ENCODE results near the gene KLF5.
A peak's percentile ranks its signal among the peaks of the same experiment; 100 is the strongest.
"Not testable (repeated sequence)": the region's sequence is repeated elsewhere in the genome, so short reads cannot be mapped to it uniquely, and the experiment has no call there.

Gene KLF5

DNA sequence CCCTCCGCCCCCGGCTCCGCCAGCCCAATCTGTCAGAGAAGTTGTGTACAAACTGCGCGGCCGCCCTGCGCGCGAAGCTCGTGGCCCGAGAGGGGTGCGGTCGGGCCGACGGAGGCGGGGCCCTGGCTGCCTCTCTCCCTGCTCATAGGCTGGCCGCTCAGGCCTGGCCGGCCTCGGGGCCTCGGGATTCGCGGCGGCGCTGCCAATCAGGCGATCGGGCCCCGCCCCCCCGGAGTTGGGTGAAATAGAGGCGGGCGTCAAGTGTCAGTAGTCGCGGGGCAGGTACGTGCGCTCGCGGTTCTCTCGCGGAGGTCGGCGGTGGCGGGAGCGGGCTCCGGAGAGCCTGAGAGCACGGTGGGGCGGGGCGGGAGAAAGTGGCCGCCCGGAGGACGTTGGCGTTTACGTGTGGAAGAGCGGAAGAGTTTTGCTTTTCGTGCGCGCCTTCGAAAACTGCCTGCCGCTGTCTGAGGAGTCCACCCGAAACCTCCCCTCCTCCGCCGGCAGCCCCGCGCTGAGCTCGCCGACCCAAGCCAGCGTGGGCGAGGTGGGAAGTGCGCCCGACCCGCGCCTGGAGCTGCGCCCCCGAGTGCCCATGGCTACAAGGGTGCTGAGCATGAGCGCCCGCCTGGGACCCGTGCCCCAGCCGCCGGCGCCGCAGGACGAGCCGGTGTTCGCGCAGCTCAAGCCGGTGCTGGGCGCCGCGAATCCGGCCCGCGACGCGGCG is at the start of gene KLF5:
Gene KLF5 (plus strand): TSS at position 270 of the 724 bp plus-strand sequence. CDS start 323 bp downstream, at position 593.
- DNase-seq (ENCODE audit: low spot score in 2 of 2) (peak; percentile 94 to 95), ATAC-seq (peak; percentile 99)
- peak within 1 kb of the TSS; percentile 80 for H3K4me3 Mint-ChIP-seq
- no peaks in the 10 kb centered on the region for H3K9me3 Mint-ChIP-seq
- no peaks in the 10 kb centered on the region for H3K36me3 Mint-ChIP-seq
- H3K27ac Mint-ChIP-seq: peak within 1 kb of the TSS; percentile 56
- peaks cover 7% of the 10 kb centered on the region for H3K4me1 Mint-ChIP-seq

DNA sequence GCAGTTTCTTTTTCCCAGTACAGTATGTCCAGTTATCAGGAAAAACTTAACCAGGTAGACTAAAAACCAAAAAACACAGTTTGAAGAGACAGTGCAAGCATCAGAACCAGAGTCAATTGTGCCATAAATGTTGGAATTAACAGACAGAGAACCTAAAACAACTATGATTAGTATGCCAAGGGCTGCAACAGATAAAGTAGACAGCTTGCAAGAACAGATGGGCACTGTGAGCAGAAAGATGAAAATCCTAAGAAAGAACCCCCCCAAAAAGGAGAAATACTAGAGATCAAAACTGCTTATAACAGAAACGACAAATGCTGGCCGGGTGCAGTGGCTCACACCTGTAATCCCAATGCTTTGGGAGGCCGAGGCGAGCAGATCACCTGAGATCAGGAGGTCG is 47.1 kb upstream of the KLF5 start:
- Mint-ChIP-seq H3K36me3 (peaks cover 11% of the 10 kb centered on the region), H3K27ac (no peak overlapping the region), H3K4me3 (no peak overlapping the region), H3K9me3 (no peaks in the 10 kb centered on the region), H3K4me1 (no peaks in the 10 kb centered on the region)
- ATAC-seq (no peak), DNase-seq (ENCODE audit: low spot score in 2 of 2) (no peak)

DNA sequence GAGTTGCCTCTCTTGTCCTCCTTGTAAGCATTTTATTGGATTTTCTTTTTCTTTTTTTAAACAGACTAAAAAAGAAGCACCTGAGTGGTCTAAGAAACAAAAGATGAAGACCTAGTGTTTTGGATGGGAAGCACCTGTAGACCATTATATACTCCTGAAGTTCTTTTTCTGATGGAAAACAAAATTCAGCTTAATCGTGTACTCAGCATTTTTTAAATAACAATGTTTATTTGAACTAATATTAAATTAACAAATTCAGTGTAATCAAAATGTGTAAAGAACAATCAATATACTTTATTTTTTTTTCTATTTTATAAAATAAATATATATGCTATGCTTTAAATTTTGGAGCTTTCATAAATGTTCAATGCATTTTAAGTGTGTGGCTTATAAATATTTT is 43.0 kb upstream of the KLF5 start:
- no peaks in the 10 kb centered on the region for H3K4me1 Mint-ChIP-seq
- no peak overlapping the region for H3K27ac Mint-ChIP-seq
- peaks cover 22% of the 10 kb centered on the region for H3K36me3 Mint-ChIP-seq
- no peak for DNase-seq (ENCODE audit: low spot score in 2 of 2)
- no peak overlapping the region for H3K4me3 Mint-ChIP-seq
- ATAC-seq: no peak
- no peaks in the 10 kb centered on the region for H3K9me3 Mint-ChIP-seq

DNA sequence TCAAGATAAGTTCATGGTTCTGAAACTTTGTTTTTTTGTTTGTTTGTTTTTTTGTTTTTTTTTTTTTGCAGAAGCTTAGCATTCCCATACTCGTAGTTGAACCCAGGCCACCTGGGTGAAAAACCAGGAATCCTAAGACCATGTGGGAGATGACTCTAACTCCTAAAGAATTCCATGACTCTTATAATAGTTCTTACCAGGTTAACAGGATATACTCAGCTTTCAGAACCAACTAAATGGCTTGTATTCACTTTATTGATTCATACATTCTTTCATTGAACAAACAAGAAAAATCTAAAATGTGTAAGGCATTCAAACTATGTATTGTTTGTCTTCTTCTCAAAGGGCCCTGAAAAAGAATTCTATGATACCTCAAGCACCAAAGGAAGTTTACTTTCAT is 40.5 kb upstream of the KLF5 start:
- no peak overlapping the region for H3K4me3 Mint-ChIP-seq
- no peaks in the 10 kb centered on the region for H3K4me1 Mint-ChIP-seq
- DNase-seq (ENCODE audit: low spot score in 2 of 2) (no peak), ATAC-seq (no peak)
- no peak overlapping the region for H3K27ac Mint-ChIP-seq
- H3K36me3 Mint-ChIP-seq: peaks cover 22% of the 10 kb centered on the region
- no peaks in the 10 kb centered on the region for H3K9me3 Mint-ChIP-seq

DNA sequence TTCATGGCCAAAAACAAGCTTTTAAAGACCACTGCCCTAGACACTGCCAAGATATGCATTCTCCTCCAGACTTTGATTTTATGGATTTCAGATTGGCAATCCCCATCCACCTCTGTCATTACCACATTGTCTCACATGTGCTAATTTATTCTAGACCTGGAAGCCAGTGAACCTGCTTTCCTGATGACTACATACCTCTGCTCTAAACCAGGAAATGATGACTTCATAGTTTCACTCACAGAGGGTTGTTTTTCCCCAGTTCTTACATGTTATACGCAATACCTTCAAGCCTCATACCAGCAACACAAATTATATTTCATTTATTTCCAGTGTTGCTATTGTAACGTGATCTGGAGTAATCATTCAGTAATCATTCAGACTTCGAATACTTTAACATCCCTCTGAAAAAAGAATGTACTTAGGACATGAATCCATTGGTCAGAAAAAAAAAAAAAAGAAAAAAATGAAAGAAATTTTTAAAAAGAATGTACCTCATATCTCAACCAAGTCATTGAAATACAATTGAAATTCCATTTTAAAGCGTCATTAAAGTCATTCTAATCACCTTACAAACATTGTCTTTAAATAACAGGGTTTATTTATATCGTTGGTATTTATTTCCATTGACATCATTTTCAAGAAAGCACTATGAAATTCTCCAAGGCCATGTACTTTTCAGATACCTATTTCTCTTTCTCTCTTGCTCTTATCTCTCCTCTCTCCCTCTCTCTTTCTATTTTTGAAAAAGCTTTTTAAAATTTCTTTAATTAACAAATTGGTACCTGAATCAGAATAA is 33.4 kb upstream of the KLF5 start:
- Mint-ChIP-seq H3K4me3 (no peak overlapping the region), H3K27ac (no peak overlapping the region), H3K36me3 (no peaks in the 10 kb centered on the region), H3K9me3 (no peaks in the 10 kb centered on the region), H3K4me1 (peaks cover 5% of the 10 kb centered on the region)
- ATAC-seq (peak; percentile 75), DNase-seq (ENCODE audit: low spot score in 2 of 2) (no peak)

DNA sequence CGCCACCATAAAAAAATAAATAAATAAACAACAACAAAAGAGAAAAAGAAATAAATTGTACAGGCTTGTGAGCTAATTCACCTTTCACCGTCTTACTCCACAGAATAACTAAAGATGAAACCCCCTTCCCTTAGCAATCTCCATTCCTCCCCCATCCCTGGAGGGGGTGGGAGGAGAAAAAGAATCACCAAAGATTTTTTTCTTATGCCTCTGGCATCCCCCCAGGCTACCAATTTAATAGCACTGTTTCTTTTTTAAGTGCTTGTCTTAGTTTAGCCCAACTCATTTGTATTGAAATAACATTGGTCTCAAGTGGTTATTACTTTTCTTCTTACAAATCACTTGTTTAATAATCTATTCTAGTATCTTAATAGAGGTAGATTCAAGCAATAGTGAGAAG is 23.9 kb upstream of the KLF5 start:
- H3K4me3 Mint-ChIP-seq: no peak overlapping the region
- no peaks in the 10 kb centered on the region for H3K9me3 Mint-ChIP-seq
- DNase-seq (ENCODE audit: low spot score in 2 of 2) (no peak), ATAC-seq (no peak)
- no peaks in the 10 kb centered on the region for H3K36me3 Mint-ChIP-seq
- H3K4me1 Mint-ChIP-seq: no peaks in the 10 kb centered on the region
- H3K27ac Mint-ChIP-seq: no peak overlapping the region

DNA sequence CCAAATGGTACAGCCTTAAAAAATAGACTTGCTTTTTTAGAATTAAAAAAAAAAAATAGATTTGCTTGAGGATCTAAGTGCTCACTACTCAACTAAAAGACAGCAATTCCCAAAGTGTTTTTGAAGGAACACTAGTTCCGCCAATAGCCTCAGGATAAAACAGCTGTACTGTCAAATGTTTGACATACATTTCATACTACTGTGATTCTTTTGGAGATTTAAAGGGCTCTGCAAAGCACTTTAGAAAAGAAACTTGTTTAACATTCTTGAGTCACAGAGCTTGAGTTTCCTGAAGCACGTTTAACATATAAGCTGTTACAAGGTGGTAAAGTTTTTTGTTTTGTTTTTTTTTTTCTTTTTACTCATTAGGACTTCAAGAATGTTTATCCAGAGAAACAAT is 23.1 kb upstream of the KLF5 start:
- Mint-ChIP-seq H3K4me3 (no peak overlapping the region), H3K27ac (no peak overlapping the region), H3K4me1 (no peaks in the 10 kb centered on the region), H3K36me3 (no peaks in the 10 kb centered on the region), H3K9me3 (no peaks in the 10 kb centered on the region)
- ATAC-seq: no peak
- DNase-seq (ENCODE audit: low spot score in 2 of 2): no peak

DNA sequence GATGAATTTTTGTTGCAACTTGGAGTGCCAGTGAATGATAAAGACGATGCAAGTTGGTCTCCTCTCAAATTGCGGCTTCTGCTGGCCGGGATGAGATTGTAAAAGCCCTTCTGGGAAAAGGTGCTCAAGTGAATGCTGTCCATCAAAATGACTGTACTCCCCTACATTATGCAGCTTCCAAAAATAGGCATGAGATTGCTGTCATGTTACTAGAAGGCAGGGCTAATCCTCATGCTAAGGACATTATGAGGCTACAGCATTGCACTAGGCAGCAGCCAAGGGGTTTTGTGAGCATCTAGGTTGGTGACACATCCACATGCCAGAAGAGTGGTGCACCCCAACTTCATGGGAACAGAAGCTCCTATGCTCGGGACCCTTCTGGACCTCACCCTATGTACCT is 22.2 kb upstream of the KLF5 start:
- no peak for DNase-seq (ENCODE audit: low spot score in 2 of 2)
- no peak for ATAC-seq
- no peak overlapping the region for H3K27ac Mint-ChIP-seq
- H3K36me3 Mint-ChIP-seq: no peaks in the 10 kb centered on the region
- H3K4me1 Mint-ChIP-seq: no peaks in the 10 kb centered on the region
- H3K9me3 Mint-ChIP-seq: no peaks in the 10 kb centered on the region
- H3K4me3 Mint-ChIP-seq: no peak overlapping the region

DNA sequence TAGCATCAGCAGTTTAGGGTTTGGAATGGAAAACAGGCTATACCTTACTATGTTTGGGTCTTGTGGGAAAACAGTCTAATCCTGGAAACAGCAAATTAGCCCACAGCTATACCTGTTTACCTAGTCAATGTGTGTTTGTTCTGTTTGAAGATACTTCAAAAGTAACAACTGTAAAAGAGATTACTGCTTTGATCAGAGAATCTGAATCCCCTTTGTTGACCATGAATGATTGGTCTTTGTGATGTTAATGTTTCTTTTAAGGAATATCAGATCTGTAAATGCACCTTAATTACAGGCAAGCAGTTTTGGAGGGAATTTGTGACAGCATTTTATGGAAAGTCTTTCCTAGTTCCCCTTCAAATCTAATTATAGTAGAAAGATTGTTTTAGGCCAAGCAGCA is 20.7 kb upstream of the KLF5 start:
- Mint-ChIP-seq H3K36me3 (no peaks in the 10 kb centered on the region), H3K4me3 (no peak overlapping the region), H3K27ac (no peak overlapping the region), H3K4me1 (no peaks in the 10 kb centered on the region), H3K9me3 (no peaks in the 10 kb centered on the region)
- ATAC-seq (no peak), DNase-seq (ENCODE audit: low spot score in 2 of 2) (no peak)

DNA sequence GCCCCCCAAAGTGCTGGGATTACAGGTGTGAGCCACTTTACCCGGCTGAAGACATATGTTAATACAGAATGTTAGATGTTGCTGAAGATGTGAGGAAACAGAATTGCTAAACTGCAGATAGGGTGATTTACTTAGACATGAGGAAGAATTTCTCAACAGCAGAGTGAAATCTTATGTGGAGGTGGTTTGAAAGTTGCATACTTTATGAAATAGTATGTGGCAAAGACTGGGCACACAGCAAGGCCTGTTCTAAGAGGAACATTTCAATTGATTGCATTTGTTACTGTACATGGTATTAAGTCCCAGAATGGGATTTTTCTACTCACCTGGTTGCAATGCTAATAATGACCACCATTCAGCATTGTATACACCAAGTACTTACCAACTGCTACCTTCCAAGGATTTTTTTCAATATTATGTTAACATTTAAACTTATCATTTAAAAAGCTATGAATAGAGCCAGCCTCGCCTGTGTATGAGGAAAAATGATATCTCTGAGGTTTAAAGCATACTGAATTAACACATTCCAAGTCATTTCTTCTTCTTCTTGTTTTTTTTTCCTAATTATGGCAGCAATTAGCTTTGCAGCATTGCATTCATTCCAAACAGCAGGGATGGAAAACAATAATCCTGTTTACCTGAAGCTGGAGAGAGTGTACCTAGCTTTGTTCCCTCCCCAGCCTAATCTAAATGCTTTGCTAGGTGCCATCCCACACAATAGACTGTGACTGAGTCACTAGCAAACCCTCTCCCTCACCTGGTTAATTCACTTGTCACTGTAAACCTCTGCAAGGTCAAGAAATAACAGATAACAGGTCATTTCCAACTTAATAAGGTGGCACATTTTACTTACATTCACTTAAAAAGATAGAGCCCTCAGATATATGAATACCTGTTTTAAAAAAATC is 19.4 kb upstream of the KLF5 start:
- Mint-ChIP-seq H3K9me3 (no peaks in the 10 kb centered on the region), H3K4me1 (no peaks in the 10 kb centered on the region), H3K36me3 (no peaks in the 10 kb centered on the region), H3K4me3 (no peak overlapping the region), H3K27ac (no peak overlapping the region)
- DNase-seq (ENCODE audit: low spot score in 2 of 2) (no peak), ATAC-seq (no peak)

DNA sequence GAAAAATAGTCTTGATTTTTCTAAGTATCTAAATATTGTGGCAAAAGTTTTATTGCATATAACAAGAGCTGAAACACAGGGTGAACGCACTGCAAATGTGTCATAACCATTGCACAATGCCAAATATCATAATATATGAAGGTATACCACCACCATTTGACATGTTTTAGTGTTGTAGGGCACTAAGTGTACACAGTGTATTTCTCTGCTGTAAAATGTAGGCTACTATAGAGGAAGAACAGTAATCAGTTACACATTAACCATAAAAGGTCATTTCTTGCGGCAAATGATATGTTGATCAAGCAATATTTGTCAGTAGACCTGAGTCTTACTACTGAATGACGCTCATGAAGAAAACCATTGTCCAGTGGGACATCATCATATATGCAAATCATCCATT is 18.3 kb upstream of the KLF5 start:
- Mint-ChIP-seq H3K9me3 (no peaks in the 10 kb centered on the region), H3K27ac (no peak overlapping the region), H3K36me3 (no peaks in the 10 kb centered on the region), H3K4me3 (no peak overlapping the region), H3K4me1 (no peaks in the 10 kb centered on the region)
- ATAC-seq (no peak), DNase-seq (ENCODE audit: low spot score in 2 of 2) (no peak)

DNA sequence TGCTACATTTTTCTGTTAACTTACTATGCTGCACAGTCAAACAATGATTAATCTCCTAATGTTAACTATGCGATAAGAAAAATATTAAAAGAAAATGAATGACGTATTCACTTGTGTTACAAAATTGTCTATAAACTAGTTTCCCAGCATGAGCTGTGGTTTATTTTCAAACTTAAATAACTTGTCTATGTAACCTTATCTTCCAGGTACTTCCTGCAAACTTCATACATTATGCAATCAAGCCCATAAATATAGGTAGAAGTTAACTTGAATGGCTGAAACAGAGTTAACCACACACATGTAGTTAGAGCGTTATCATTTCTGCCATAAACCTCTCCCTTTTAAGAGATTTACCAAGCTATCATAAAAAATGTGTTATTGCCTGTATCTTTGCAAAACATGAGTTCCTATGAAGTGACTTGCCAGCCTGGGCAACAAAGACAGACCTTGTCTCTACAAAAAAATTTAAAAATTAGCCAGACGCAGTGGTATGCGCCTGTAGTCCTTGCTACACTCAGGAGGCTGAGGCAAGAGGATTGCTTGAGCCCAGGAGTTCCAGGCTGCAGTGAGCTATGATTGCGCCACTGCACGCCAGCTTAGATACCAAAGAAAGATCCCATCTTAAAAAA is 17.7 kb upstream of the KLF5 start:
- Mint-ChIP-seq H3K9me3 (no peaks in the 10 kb centered on the region), H3K27ac (no peak overlapping the region), H3K36me3 (no peaks in the 10 kb centered on the region), H3K4me1 (no peaks in the 10 kb centered on the region), H3K4me3 (no peak overlapping the region)
- DNase-seq (ENCODE audit: low spot score in 2 of 2) (no peak), ATAC-seq (no peak)

DNA sequence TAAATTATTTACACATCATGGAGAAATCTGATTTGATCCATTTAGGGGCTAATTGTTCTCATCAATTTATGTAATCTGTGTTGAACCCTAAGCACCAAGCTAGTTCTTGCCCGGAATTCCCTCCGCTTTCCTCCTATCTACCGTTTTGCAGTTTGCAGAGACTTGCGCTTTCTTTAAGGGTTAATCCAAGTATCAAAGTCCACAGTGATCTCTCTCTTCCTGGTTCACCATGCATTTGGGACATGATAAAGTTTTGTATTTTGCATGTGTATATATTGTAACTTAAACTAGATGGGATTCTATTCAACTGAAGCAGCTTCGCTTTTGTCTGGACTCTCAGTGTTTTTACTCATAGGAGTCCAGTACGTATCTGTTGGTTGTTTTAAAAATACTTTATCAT is 13.8 kb upstream of the KLF5 start:
- Mint-ChIP-seq H3K36me3 (no peaks in the 10 kb centered on the region), H3K4me3 (no peak overlapping the region), H3K27ac (no peak overlapping the region), H3K9me3 (no peaks in the 10 kb centered on the region), H3K4me1 (no peaks in the 10 kb centered on the region)
- ATAC-seq (no peak), DNase-seq (ENCODE audit: low spot score in 2 of 2) (no peak)

DNA sequence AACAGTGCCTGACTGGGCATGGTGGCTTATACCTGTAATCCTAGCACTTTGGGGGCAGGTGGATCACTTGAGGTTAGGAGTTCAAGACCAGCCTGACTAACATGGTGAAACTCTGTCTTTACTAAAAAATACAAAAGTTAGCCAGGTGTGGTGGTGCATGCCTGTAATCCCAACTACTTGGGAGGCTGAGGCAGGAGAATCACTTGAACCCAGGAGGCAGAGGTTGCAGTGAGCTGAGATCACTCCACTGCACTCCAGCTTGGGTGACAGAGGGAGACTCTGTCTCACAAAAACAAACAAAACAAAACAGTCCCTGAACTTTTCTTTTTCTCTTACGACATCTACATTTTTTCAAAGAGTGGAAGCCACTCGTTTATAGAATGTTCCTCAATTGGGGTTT is 10.2 kb upstream of the KLF5 start:
- H3K9me3 Mint-ChIP-seq; H3K27ac Mint-ChIP-seq; ATAC-seq; H3K4me1 Mint-ChIP-seq; H3K36me3 Mint-ChIP-seq; H3K4me3 Mint-ChIP-seq; DNase-seq (ENCODE audit: low spot score in 2 of 2): not testable (repeated sequence)

DNA sequence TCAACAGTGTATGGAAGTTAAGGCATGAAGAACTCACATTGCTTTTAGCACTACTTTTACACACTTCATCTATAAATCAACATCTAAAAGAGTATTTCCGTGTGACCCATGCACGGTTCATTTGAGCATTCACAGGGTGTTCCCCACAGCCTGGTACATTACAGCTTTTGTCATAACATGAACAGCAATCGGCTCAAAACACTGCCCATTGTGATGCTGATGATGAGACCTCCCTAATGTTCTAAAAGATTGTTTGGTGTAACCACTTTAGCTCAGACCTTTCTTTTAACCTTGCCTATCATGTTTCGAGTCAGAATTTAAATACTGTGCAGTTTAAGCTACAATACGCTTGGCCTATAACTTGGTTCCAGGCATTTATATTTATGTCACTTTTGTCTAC is 4.1 kb upstream of the KLF5 start:
- no peak overlapping the region for H3K27ac Mint-ChIP-seq
- no peak overlapping the region for H3K4me3 Mint-ChIP-seq
- no peak for ATAC-seq
- no peaks in the 10 kb centered on the region for H3K9me3 Mint-ChIP-seq
- H3K4me1 Mint-ChIP-seq: peaks cover 7% of the 10 kb centered on the region
- H3K36me3 Mint-ChIP-seq: no peaks in the 10 kb centered on the region
- no peak for DNase-seq (ENCODE audit: low spot score in 2 of 2)

Data from stimulated activated effector memory CD8-positive, alpha-beta T cell treated with anti-CD3 and anti-CD28 coated beads, Interleukin-12 subunit alpha, Interleukin-12 subunit beta, amount 100 ng/mL, for 72 hours (primary cell).